SIG-M5 (cell line): Measurements from ENCODE around the gene APOE.
A peak's percentile ranks its signal among the peaks of the same experiment; 100 is the strongest.
"Not testable (repeated sequence)": the region's sequence is repeated elsewhere in the genome, so short reads cannot be mapped to it uniquely, and the experiment has no call there.

Experiments
- DNase-seq: peaks from one replicate; lab custom pipeline; 2025; lab: John Stamatoyannopoulos, UW

Gene APOE

GRCh38 chr19:44909775-44910174, 4.2 kb downstream of the APOE start:
- DNase-seq, result no peak

GRCh38 chr19:44911896-44912295, 6.3 kb downstream of the APOE start:
- DNase-seq, result not testable (repeated sequence)

GRCh38 chr19:44912854-44913253, 7.3 kb downstream of the APOE start:
- DNase-seq, result no peak

GRCh38 chr19:44913512-44914432, 8.2 kb downstream of the APOE start:
- not testable (repeated sequence) for DNase-seq

GRCh38 chr19:44914433-44915206, 9.0 kb downstream of the APOE start, which contains the start of gene APOC1:
Gene APOC1 (plus strand): TSS chr19:44914608. CDS start chr19:44914892, 284 bp downstream.
- peak; percentile 30 for DNase-seq

DNA sequence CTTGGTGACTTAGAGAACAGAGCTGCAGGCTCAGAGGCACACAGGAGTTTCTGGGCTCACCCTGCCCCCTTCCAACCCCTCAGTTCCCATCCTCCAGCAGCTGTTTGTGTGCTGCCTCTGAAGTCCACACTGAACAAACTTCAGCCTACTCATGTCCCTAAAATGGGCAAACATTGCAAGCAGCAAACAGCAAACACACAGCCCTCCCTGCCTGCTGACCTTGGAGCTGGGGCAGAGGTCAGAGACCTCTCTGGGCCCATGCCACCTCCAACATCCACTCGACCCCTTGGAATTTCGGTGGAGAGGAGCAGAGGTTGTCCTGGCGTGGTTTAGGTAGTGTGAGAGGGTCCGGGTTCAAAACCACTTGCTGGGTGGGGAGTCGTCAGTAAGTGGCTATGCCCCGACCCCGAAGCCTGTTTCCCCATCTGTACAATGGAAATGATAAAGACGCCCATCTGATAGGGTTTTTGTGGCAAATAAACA, 18.7 kb downstream of the APOE start:
- no peak for DNase-seq

GRCh38 chr19:44925114-44925891, 19.7 kb downstream of the APOE start:
- DNase-seq, result no peak

- DNase-seq, result not testable (repeated sequence)
These were observed 20.9 kb downstream of the APOE start for GRCh38 chr19:44926245-44927077.

GRCh38 chr19:44927746-44928145, 22.1 kb downstream of the APOE start:
- DNase-seq, result no peak

DNA sequence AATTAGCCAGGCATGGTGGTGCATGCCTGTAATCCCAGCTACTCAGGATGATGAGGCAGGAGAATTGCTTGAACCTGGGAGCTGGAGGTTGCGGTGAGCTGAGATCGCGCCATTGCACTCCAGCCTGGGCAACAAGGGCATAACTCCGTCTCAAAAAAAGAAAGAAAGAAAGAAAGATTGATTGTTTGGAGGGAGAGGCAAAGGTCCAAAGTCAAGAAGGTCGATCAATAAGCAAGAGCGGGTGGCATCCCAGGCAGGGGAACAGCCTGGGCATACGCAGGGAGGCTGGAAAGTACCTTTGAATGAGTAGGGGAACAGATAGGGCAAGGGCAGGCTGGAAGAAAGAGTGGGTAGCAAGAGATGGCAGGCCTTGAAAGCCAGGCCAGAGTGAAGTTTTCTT, 24.5 kb downstream of the APOE start:
- no peak for DNase-seq

DNA sequence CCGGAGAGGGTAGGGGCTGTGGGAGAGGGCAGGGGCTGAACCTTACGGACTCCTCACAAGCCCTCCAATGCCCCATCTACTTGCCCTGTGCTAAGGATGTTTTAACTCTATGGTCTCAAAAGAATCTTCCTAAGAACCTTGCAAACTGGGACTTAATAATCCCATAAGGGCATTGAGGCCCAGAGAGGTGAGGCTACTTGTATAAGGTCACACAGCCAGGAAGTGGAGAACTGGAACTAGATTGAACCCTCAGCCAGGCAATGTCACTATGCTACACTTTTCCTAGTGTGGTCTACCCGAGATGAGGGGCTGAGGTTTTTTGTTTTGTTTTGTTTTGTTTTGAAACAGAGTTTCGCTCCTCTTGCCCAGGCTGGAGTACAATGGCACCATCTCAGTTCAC, 25.9 kb downstream of the APOE start:
- no peak for DNase-seq

DNA sequence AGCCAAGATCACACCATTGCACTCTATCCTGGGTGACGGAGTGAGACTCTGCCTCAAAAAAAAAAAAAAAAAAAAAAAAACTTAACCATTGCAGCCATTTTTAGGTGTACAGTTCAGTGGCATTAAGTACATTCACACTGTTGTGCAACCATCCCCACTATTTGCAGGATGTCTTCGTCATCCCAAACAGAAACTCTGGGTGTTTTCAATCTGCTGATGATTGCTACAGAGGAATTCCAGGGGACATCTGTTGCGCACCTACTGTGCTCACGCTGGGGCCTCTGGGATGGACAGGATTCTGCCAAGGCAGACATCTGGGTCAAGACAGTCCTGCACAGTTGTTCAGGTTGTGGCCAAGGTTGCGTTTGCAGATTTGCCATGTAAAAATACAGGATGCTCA, 34.1 kb downstream of the APOE start:
- DNase-seq, result no peak

- no peak for DNase-seq
These were observed 36.5 kb downstream of the APOE start, which contains the start of gene APOC4 for GRCh38 chr19:44942067-44942571. Gene APOC4 (plus strand): TSS chr19:44942237. CDS start chr19:44942278, 41 bp downstream.

GRCh38 chr19:44943801-44944249, 38.2 kb downstream of the APOE start:
- no peak for DNase-seq

DNA sequence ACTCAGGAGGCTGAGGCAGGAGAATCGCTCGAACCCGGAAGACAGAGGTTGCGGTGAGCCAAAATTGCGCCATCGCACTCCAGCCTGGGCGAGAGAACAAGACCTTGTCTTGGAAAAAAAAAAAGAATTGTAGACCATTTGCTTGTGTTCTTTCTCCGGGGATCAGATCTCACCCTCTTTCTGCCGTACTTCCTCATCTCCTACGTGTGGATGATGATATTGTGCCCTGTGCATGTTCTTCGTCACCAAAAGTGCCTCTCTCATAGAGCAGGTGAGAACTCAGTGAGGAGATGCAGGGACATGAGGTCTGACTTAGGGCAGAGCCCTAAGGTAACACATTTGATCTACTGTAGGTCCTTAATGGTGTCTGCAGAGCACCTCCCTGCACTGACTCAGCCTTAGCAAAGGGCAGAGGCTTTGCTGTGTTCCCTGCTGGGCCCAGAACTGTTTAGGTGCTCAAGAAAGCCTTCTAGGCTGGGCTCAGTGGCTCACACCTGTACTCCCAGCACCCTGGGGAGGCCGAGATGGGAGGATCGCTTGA, 41.5 kb downstream of the APOE start:
- no peak for DNase-seq

DNA sequence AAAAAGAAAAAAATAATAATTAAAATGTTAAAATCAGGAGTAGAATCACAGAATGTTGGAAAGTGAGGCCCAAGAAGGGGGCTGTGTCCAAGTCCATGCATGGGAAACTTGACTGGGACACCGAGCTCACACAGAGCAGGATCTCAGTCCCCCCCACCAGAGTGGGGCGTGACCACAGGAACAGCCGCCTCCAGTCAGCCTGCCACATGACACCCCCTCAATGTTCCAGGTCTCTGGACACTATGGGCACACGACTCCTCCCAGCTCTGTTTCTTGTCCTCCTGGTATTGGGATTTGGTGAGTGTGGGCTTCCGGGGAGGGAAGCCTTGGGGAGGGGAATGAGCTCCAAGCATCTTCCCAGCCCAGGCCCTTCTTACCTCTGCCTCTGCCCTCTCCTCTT, 42.6 kb downstream of the APOE start:
- DNase-seq, result no peak

- no peak for DNase-seq
These were observed 43.3 kb downstream of the APOE start for GRCh38 chr19:44948763-44949374.

DNA sequence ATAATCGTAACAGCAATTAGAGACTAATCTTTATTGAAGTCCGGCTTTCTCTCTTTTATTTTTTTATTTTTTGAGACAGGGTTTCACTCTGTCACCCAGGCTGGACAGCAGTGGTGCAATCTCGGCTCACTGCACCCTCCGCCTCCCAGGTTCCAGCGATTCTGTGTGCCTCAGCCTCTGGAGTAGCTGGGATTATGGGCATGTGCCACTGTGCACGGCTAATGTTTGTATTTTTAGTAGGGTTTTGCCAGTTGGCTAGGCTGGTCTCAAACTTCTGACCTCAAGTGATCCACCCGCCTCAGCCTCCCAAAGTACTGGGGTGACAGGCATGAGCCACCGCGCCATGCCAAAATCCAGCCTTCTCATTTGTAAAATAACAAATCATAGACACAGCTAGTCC, 44.0 kb downstream of the APOE start:
- no peak for DNase-seq

DNA sequence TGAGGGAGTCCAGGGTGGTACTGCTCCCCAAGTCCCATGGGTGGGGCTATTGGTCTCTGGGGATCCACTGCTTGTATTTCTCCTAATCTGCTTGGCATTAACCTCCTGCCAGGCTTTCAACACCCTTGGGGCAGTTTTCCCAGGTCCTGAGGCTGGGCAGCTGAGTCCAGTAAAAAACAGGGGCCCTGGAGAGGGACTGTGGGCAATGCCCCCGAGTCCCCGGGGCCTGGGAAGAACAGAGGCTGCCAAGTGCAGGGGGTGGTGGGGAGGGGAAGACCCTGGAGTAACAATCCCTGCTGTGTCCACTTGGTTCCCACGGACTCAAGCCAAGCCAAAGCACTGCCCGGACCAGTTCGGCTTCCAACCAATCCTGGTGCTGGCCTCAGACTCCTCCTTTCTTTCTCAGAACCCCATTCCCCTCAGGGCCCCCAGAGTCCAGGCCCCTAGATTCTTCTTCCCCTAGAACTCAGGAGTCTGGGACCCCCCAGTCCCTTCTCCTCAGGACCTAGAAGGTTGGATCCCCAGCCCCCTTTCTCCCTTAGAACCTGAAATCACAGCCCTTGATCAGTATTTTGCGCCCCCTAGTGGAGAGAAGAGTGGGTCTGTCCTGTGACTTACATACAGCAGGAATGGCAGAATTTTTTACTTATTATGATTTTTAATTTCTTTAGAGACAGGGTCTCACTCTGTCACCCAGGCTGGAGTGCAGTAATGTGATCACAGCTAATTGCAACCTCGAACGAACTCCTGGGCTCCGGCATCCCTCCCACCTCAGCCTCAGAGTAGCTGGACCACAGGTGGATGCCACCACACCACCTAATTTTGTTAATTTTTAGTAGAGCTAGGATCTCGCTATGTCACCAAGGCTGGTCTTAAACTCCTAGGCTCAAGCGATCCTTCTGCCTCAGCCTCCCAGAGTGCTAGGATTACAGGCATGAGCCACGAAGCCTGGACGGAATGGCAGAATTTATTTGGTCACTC, 45.9 kb downstream of the APOE start:
- DNase-seq, result no peak
